ENCODE data around the gene TMEM80. TPM values are rescaled to one million over a fixed set of nuclear protein-coding genes. Genes with fewer than 3 reads are reported as not detected.

The TMEM80 gene
- polyA plus RNA-seq, 1 experiment: 18.7 TPM

- peak overlapping the region; percentile 67 for H3K4me3 ChIP-seq (ENCODE audit: low read depth, low read length)
- DNase-seq (ENCODE audit: low read depth, low spot score): no peak
- no peaks in the 10 kb centered on the region for H3K27me3 ChIP-seq (ENCODE audit: control insufficient read depth, insufficient read depth, low read length)
- H3K27ac ChIP-seq (ENCODE audit: low read depth, low read length): peak overlapping the region; percentile 31
- CTCF ChIA-PET: no interaction called here
- POLR2A ChIA-PET: interaction anchor here (2.4 kb wide), 1 partner anchor 12 kb away, joined by 11 read pairs; the partner anchor contains the start of genes DEAF1 and TMEM80
- no peak for TF ChIP-seq CTCF (IDR thresholded peaks at IDR 0.05; ENCODE audit: low read depth, low read length)
- no peaks in the 10 kb centered on the region; the same call in 1 of the 2 replicates for H3K9me3 ChIP-seq (ENCODE audit: control insufficient read depth, insufficient read depth, low read length)
These were observed 11.6 kb downstream of the TMEM80 start for GRCh38 chr11:706957-707816.

GRCh38 chr11:707817-708420 is 12.3 kb downstream of the TMEM80 start:
- no peak for DNase-seq (ENCODE audit: low read depth, low spot score)
- no peak for TF ChIP-seq CTCF (IDR thresholded peaks at IDR 0.05; ENCODE audit: low read depth, low read length)
- Histone ChIP-seq H3K4me3 (ENCODE audit: low read depth, low read length) (no peak overlapping the region), H3K27ac (ENCODE audit: low read depth, low read length) (no peak overlapping the region), H3K9me3 (ENCODE audit: control insufficient read depth, insufficient read depth, low read length) (no peaks in the 10 kb centered on the region; the same call in 1 of the 2 replicates), H3K27me3 (ENCODE audit: control insufficient read depth, insufficient read depth, low read length) (no peaks in the 10 kb centered on the region)
- CTCF ChIA-PET: no interaction called here
- POLR2A ChIA-PET: no interaction called here

- Histone ChIP-seq H3K4me3 (ENCODE audit: low read depth, low read length) (no peak overlapping the region), H3K27ac (ENCODE audit: low read depth, low read length) (no peak overlapping the region), H3K27me3 (ENCODE audit: control insufficient read depth, insufficient read depth, low read length) (no peaks in the 10 kb centered on the region), H3K9me3 (ENCODE audit: control insufficient read depth, insufficient read depth, low read length) (no peaks in the 10 kb centered on the region; the same call in 1 of the 2 replicates)
- ChIA-PET CTCF (no interaction called here), POLR2A (no interaction called here)
- TF ChIP-seq CTCF (IDR thresholded peaks at IDR 0.05; ENCODE audit: low read depth, low read length): no peak
- DNase-seq (ENCODE audit: low read depth, low spot score): no peak
These were observed 12.9 kb downstream of the TMEM80 start for GRCh38 chr11:708511-708910.

- Histone ChIP-seq H3K9me3 (ENCODE audit: control insufficient read depth, insufficient read depth, low read length) (no peaks in the 10 kb centered on the region; the same call in 1 of the 2 replicates), H3K27me3 (ENCODE audit: control insufficient read depth, insufficient read depth, low read length) (no peaks in the 10 kb centered on the region), H3K27ac (ENCODE audit: low read depth, low read length) (no peak overlapping the region), H3K4me3 (ENCODE audit: low read depth, low read length) (no peak overlapping the region)
- CTCF ChIA-PET: no interaction called here
- POLR2A ChIA-PET: no interaction called here
- DNase-seq (ENCODE audit: low read depth, low spot score): no peak
- no peak for TF ChIP-seq CTCF (IDR thresholded peaks at IDR 0.05; ENCODE audit: low read depth, low read length)
These were observed 13.7 kb downstream of the TMEM80 start for GRCh38 chr11:709109-709997.

Data from AG04450 (cell line).